RWPE1 (cell line): ENCODE results near the gene CACTIN.

Experiments
- CTCF ChIA-PET: fragments of 350-600 bp; sonication (Branson Sonifier 250); formaldehyde crosslinking; extraction: SDS; loops from one replicate; lab custom pipeline; 2021; lab: Yijun Ruan, JAX
- POLR2A ChIA-PET: fragments of 400-600 bp; formaldehyde crosslinking; extraction: SDS; loops from one replicate; lab custom pipeline; 2020; ENCODE audit warnings: antibody characterized with exemption; ENCODE audit not compliant: low non-redundant PET; lab: Yijun Ruan, JAX
- DNase-seq: peaks from one replicate; pipeline ENCODE4 v3.0.0; 2012; ENCODE audit warnings: low spot score
- H3K27ac ChIP-seq: fragments of 450-650 bp; 2 replicates; pipeline ENCODE4 v1.5.1; 2017
- CTCF ChIP-seq: fragments of 450-650 bp; conservative IDR thresholded peaks from 2 replicates; pipeline ENCODE4 v1.5.1; 2017; ENCODE audit warnings: low read depth, mild to moderate bottlenecking

CACTIN gene

GRCh38 chr19:3615524-3616135, 11.0 kb downstream of the CACTIN start:
- POLR2A ChIA-PET, result no interaction called here
- no peak for DNase-seq
- CTCF ChIA-PET, result no interaction called here
- peak overlapping the region; percentile 45 for H3K27ac ChIP-seq
- TF ChIP-seq CTCF, result no peak

GRCh38 chr19:3614858-3615505, 11.6 kb downstream of the CACTIN start:
- no peak for TF ChIP-seq CTCF
- ChIA-PET CTCF (no interaction called here), POLR2A (no interaction called here)
- DNase-seq, result no peak
- H3K27ac ChIP-seq, result no peak overlapping the region

GRCh38 chr19:3613818-3614661, 12.6 kb downstream of the CACTIN start:
- ChIA-PET POLR2A (no interaction called here), CTCF (no interaction called here)
- TF ChIP-seq CTCF, result no peak
- no peak for DNase-seq
- no peak overlapping the region for H3K27ac ChIP-seq

- no peak for DNase-seq
- CTCF ChIA-PET, result no interaction called here
Observed at GRCh38 chr19:3612901-3613741, 13.5 kb downstream of the CACTIN start.

GRCh38 chr19:3612330-3612729, 14.3 kb downstream of the CACTIN start:
- CTCF ChIA-PET, result no interaction called here
- no peak for TF ChIP-seq CTCF
- POLR2A ChIA-PET, result no interaction called here
- no peak for DNase-seq
- H3K27ac ChIP-seq, result no peak overlapping the region

More at GRCh38 chr19:3612901-3613741, 13.5 kb downstream of the CACTIN start:
- no peak for TF ChIP-seq CTCF
- POLR2A ChIA-PET, result no interaction called here
- no peak overlapping the region for H3K27ac ChIP-seq

- ChIA-PET CTCF (no interaction called here), POLR2A (no interaction called here)
- no peak for TF ChIP-seq CTCF
- H3K27ac ChIP-seq, result no peak overlapping the region
- no peak for DNase-seq
Observed at GRCh38 chr19:3611841-3612240, 14.7 kb downstream of the CACTIN start.
